Spleen (tissue), 11 donors: ENCODE data around the gene NDUFA11. TPM values are rescaled to one million over a fixed set of nuclear protein-coding genes. Genes with fewer than 3 reads are reported as not detected.

Source experiments
- DNase-seq: peaks from one replicate; pipeline ENCODE4 v3.0.0-alpha.2; 2020
- H3K27ac ChIP-seq, 8 donors: fragments of 200-600 bp; sonication (generic) in 7 of 8; 1 replicate in 4 of 8; 2 replicates in 4 of 8; pipeline versions ENCODE4 v1.5.0 to v1.8.0; 2016 to 2021; ENCODE audit warnings: inconsistent platforms in 4 of 8, mild to moderate bottlenecking in 4 of 8, moderate library complexity in 1 of 8
- H3K27me3 ChIP-seq, 7 donors: fragments of 200-600 bp; sonication (generic) in 6 of 7; replicated peaks in 1 of 7; 1 replicate in 4 of 7; 2 replicates in 3 of 7; pipeline versions ENCODE4 v1.5.0 to v1.8.0; 2016 to 2021; ENCODE audit warnings: inconsistent platforms in 3 of 7, mild to moderate bottlenecking in 1 of 7
- H3K36me3 ChIP-seq, 6 donors: fragments of 200-600 bp; sonication (generic) in 5 of 6; 1 replicate in 4 of 6; 2 replicates in 2 of 6; pipeline versions ENCODE4 v1.5.0 to v1.8.0; 2016 to 2021; ENCODE audit warnings: inconsistent platforms in 2 of 6
- H3K4me1 ChIP-seq, 6 donors: fragments of 200-600 bp; sonication (generic) in 5 of 6; 1 replicate in 3 of 6; 2 replicates in 3 of 6; pipeline versions ENCODE4 v1.5.0 to v1.8.0; 2016 to 2021; ENCODE audit warnings: inconsistent platforms in 3 of 6
- H3K4me3 ChIP-seq, 8 donors: fragments of 200-600 bp; sonication (generic) in 7 of 8; 1 replicate in 4 of 8; 2 replicates in 4 of 8; pipeline versions ENCODE4 v1.5.0 to v1.8.0; 2016 to 2021; ENCODE audit warnings: inconsistent platforms in 4 of 8, mild to moderate bottlenecking in 4 of 8, moderate library complexity in 2 of 8
- H3K9me3 ChIP-seq, 8 donors: fragments of 200-600 bp; sonication (generic) in 7 of 8; 1 replicate in 4 of 8; 2 replicates in 4 of 8; pipeline versions ENCODE4 v1.5.0 to v1.8.0; 2016 to 2021; ENCODE audit warnings: inconsistent platforms in 4 of 8
- CTCF ChIP-seq, 11 experiments: fragments of 200-600 bp in 7 of 11; fragments of 450-650 bp in 4 of 11; sonication (generic) in 4 of 11; IDR thresholded peaks in 8 of 11; conservative IDR thresholded peaks in 3 of 11; 1 replicate in 7 of 11; 2 replicates in 4 of 11; pipeline versions ENCODE4 v1.4.0 to v1.8.0; 2016 to 2021; ENCODE audit warnings: antibody characterized with exemption in 11 of 11, inconsistent platforms in 4 of 11, mild to moderate bottlenecking in 1 of 11
- POLR2A ChIP-seq, 3 donors: fragments of 450-650 bp; IDR thresholded peaks; one replicate each; pipeline ENCODE4 v1.5.1; 2017; ENCODE audit warnings: antibody characterized with exemption in 3 of 3, mild to moderate bottlenecking in 1 of 3
- POLR2AphosphoS5 ChIP-seq, 3 donors: sonication (generic); formaldehyde crosslinking; IDR thresholded peaks; one replicate each; pipeline ENCODE4 v1.5.1; 2017; ENCODE audit warnings: antibody characterized with exemption in 3 of 3
- WGBS, 5 donors: extraction: QIAGEN DNeasy Blood & Tissue Kit in 3 of 5; methylation state at CpG; one replicate each; pipeline versions ENCODE4 v1.1.5 to v1.1.7; 2013 to 2018; 5-methylcytosine and 5-hydroxymethylcytosine counted together
- intact Hi-C: fragments of 100-400 bp; cut with DNase I; formaldehyde crosslinking; loops from one replicate; pipeline ENCODE4 v1.15.0; 2023; ENCODE audit warnings: low total_unique reads
- polyA plus RNA-seq, 3 donors: library from polyadenylated mRNA; stranded (reverse); fragments of 200-250 nt; gene quantifications; one replicate each; pipeline ENCODE4 v1.2.1, GENCODE V29; 2013
- total RNA-seq, 7 donors: library from RNA; depleted of rRNA in 3 of 7; stranded (reverse); fragments of >200 nt in 3 of 7; fragmentation: NEBNext Ultra II Directional in 4 of 7; extraction: Animal tissue kit (Norgen Biotek cat#: 25700) in 4 of 7; gene quantifications; one replicate each; pipeline versions ENCODE4 v1.1.0 to v1.2.1, GENCODE V29; 2016 to 2021
- donor health status: healthy with polysubstance abuse.
- donor health status: DM: no; HTN: no; CAD: no; lungs with moderate emphysema.
- donor health status: DM: no; HTN: no; CAD: no.
- donor health status: Bipolar disorder and iron deficiency.
- donor health status: healthy.
- donor health status: DM: no; HTN: no; CAD: no.
- donor health status: DM: yes; HTN: yes; CAD: no.

NDUFA11 gene
- total and polyA plus RNA-seq, 10 donors: 83.8 to 377 (median 123) TPM

GRCh38 chr19:5914946-5915781 lies 11.6 kb upstream of the NDUFA11 start:
- no peaks in the 10 kb centered on the region for H3K4me1 ChIP-seq
- TF ChIP-seq POLR2AphosphoS5 (IDR thresholded peaks at IDR 0.05) (peak; percentile 4 to 61 (median 36)), CTCF (IDR thresholded peaks at IDR 0.05 in 8 of 11, conservative IDR thresholded peaks at IDR 0.05 in 3 of 11) (no peak)
- no peaks in the 10 kb centered on the region for H3K27me3 ChIP-seq
- intact Hi-C loops: no loop called here
- 93 to 95% (median 93%) methylated on average over 37 to 42 of the region's 42 CpGs for WGBS, 5 donors
- H3K36me3 ChIP-seq: peaks cover 12 to 94% (median 59%) of the 10 kb centered on the region in 6 donors
- no peak for DNase-seq
- no peaks in the 10 kb centered on the region for H3K9me3 ChIP-seq
- H3K27ac ChIP-seq: no peak overlapping the region
- no peak overlapping the region for H3K4me3 ChIP-seq

GRCh38 chr19:5914358-5914774 lies 10.8 kb upstream of the NDUFA11 start:
- H3K4me1 ChIP-seq: no peaks in the 10 kb centered on the region
- no peak overlapping the region for H3K4me3 ChIP-seq
- 85 to 94% (median 87%) methylated on average over 16 to 22 of the region's 22 CpGs for WGBS, 5 donors
- peak overlapping the region in 1 of 8 donors; percentile 17 for H3K27ac ChIP-seq
- no peak for TF ChIP-seq POLR2A (IDR thresholded peaks at IDR 0.05)
- TF ChIP-seq POLR2AphosphoS5 (IDR thresholded peaks at IDR 0.05): peak in 2 of 3 donors; percentile 24 to 45
- intact Hi-C loops: no loop called here
- H3K27me3 ChIP-seq: no peaks in the 10 kb centered on the region
- H3K36me3 ChIP-seq: peaks cover 12 to 94% (median 59%) of the 10 kb centered on the region in 6 donors
- DNase-seq: no peak
- H3K9me3 ChIP-seq: no peaks in the 10 kb centered on the region

DNA sequence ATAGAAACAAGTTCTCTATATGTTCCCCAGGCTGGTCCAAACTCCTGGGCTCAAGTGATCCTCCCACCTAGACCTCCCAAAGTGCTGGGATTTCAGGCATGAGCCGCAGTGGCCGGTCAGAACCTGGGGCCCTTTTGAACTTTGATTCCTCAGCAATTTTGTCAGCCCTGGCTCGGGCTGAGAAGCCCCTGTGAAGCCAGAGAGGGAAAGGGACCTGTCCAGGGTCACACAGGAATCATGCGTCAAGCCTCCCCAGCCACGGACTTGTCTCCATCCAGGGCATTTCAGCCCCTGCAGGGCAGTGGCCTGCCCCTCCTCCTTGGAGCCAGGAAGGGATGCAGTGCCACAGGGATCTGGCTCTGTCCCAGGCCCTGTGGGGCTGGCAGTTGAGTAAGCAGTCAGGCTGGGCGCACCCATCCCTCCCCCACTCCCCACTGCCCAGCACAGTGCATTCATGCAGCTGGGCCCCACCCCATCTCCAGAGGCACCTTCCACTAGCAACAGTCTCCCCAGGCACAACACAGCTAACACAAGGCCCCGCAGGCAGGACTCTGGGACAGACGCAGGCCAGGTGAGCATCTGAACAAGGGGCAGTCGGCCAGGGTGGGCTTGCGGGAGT lies 10.3 kb upstream of the NDUFA11 start, which contains the start of gene CAPS:
CAPS (plus strand) TSS at position 516 of the 619 bp plus-strand sequence. CDS start 153 bp downstream, outside the sequence.
- TF ChIP-seq POLR2A (IDR thresholded peaks at IDR 0.05) (no peak), POLR2AphosphoS5 (IDR thresholded peaks at IDR 0.05) (peak in 2 of 3 donors; percentile 5 to 42)
- H3K27ac ChIP-seq: peak within 1 kb of the TSS in 1 of 8 donors; percentile 17
- H3K4me3 ChIP-seq: no peak within 1 kb of the TSS
- WGBS, 5 donors: 81 to 90% (median 85%) methylated on average over 6 to 10 of the region's 10 CpGs
- H3K36me3 ChIP-seq: peaks cover 12 to 94% (median 59%) of the 10 kb centered on the region in 6 donors
- H3K27me3 ChIP-seq: no peaks in the 10 kb centered on the region
- no peak for DNase-seq
- intact Hi-C loops: no loop called here
- H3K4me1 ChIP-seq: peaks cover 0 to 4% (median 0%) of the 10 kb centered on the region in 6 donors
- no peaks in the 10 kb centered on the region for H3K9me3 ChIP-seq

DNA sequence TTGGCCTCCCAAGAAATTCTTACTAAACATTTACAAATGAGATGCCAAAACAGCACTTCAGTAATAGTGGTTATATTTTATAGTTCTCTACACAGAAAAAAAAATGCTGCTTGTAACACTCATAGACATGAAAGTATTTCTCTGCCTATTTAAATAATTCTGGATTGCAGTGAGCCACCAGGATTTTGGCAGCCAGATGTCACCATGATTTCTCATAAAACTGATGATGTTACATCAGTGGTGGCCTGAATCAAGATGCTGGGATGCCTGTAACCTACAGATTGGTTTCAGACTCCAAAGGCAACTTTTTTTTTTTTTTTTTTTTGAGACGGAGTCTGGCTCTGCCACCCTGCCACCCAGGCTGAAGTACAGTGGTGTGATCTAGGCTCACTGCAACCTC lies 7.8 kb upstream of the NDUFA11 start:
- TF ChIP-seq POLR2A (IDR thresholded peaks at IDR 0.05): no peak
- 83 to 100% (median 91%) methylated on average over 1 of the region's 1 CpG for WGBS, 5 donors
- intact Hi-C loops: no loop called here
- peaks cover 0 to 75% (median 37%) of the 10 kb centered on the region in 6 donors for H3K36me3 ChIP-seq
- no peak overlapping the region for H3K4me3 ChIP-seq
- H3K4me1 ChIP-seq: peaks cover 0 to 24% (median under 1%) of the 10 kb centered on the region in 6 donors
- no peaks in the 10 kb centered on the region for H3K27me3 ChIP-seq
- DNase-seq: no peak
- no peak overlapping the region for H3K27ac ChIP-seq
- no peaks in the 10 kb centered on the region for H3K9me3 ChIP-seq

- WGBS, 5 donors: 73 to 97% (median 90%) methylated on average over 1 of the region's 1 CpG
- H3K36me3 ChIP-seq: peaks cover 0 to 67% (median 29%) of the 10 kb centered on the region in 6 donors
Observed at GRCh38 chr19:5910638-5910907, 7.0 kb upstream of the NDUFA11 start.

More at GRCh38 chr19:5910638-5910907, 7.0 kb upstream of the NDUFA11 start:
- Histone ChIP-seq H3K9me3 (no peaks in the 10 kb centered on the region), H3K27ac (no peak overlapping the region), H3K4me1 (peaks cover 5 to 32% (median 8%) of the 10 kb centered on the region in 6 donors), H3K27me3 (no peaks in the 10 kb centered on the region), H3K4me3 (no peak overlapping the region)
- DNase-seq: no peak
- no peak for TF ChIP-seq CTCF (IDR thresholded peaks at IDR 0.05 in 8 of 11, conservative IDR thresholded peaks at IDR 0.05 in 3 of 11)
- TF ChIP-seq POLR2A (IDR thresholded peaks at IDR 0.05): no peak
- TF ChIP-seq POLR2AphosphoS5 (IDR thresholded peaks at IDR 0.05): no peak
- intact Hi-C loops: no loop called here
